Activated T-cell treated with anti-CD3 and anti-CD28 coated beads, Interleukin-2, amount 50 U/mL, for 24 hours (primary cell): Measurements from ENCODE around the gene EPM2AIP1.
"Not testable (repeated sequence)": the region's sequence is repeated elsewhere in the genome, so short reads cannot be mapped to it uniquely, and the experiment has no call there.

Experiments
- DNase-seq: peaks from one replicate; pipeline ENCODE4 v3.0.0-alpha.2; 2020
- H3K27ac Mint-ChIP-seq: 2 replicates; pipeline ENCODE4 v1.8.0; 2020; ENCODE audit warnings: mild to moderate bottlenecking, mixed read lengths
- H3K27me3 Mint-ChIP-seq: 2 replicates; pipeline ENCODE4 v1.8.0; 2020; ENCODE audit warnings: mixed read lengths
- H3K36me3 Mint-ChIP-seq: 2 replicates; pipeline ENCODE4 v1.8.0; 2020; ENCODE audit warnings: low read depth, mixed read lengths
- H3K4me1 Mint-ChIP-seq: 2 replicates; pipeline ENCODE4 v1.8.0; 2020; ENCODE audit warnings: low read depth, mixed read lengths
- H3K4me3 Mint-ChIP-seq: 2 replicates; pipeline ENCODE4 v1.8.0; 2020; ENCODE audit warnings: mild to moderate bottlenecking, moderate library complexity, mixed read lengths
- H3K9me3 Mint-ChIP-seq: 2 replicates; pipeline ENCODE4 v1.8.0; 2020; ENCODE audit warnings: mixed read lengths

Gene EPM2AIP1

GRCh38 chr3:36972163-36972562 is 20.8 kb downstream of the EPM2AIP1 start:
- H3K36me3 Mint-ChIP-seq: no peaks in the 10 kb centered on the region
- H3K9me3 Mint-ChIP-seq: no peaks in the 10 kb centered on the region
- no peak overlapping the region for H3K4me3 Mint-ChIP-seq
- H3K27me3 Mint-ChIP-seq: no peaks in the 10 kb centered on the region
- no peak for DNase-seq
- no peak overlapping the region for H3K27ac Mint-ChIP-seq
- peaks cover 18% of the 10 kb centered on the region for H3K4me1 Mint-ChIP-seq

- Mint-ChIP-seq H3K4me1 (peaks cover 18% of the 10 kb centered on the region), H3K27me3 (no peaks in the 10 kb centered on the region), H3K36me3 (no peaks in the 10 kb centered on the region), H3K27ac (peak overlapping the region; percentile 78), H3K9me3 (no peaks in the 10 kb centered on the region), H3K4me3 (no peak overlapping the region)
- DNase-seq: peak; percentile 41
Measured at GRCh38 chr3:36969540-36970432, 23.1 kb downstream of the EPM2AIP1 start.

- Mint-ChIP-seq H3K9me3 (no peaks in the 10 kb centered on the region), H3K4me3 (no peak overlapping the region), H3K36me3 (no peaks in the 10 kb centered on the region), H3K27ac (peak overlapping the region; percentile 59), H3K4me1 (peaks cover 18% of the 10 kb centered on the region), H3K27me3 (no peaks in the 10 kb centered on the region)
- no peak for DNase-seq
Measured at GRCh38 chr3:36969085-36969484, 23.8 kb downstream of the EPM2AIP1 start.

GRCh38 chr3:36965440-36965839 is 27.5 kb downstream of the EPM2AIP1 start:
- H3K9me3 Mint-ChIP-seq: no peaks in the 10 kb centered on the region
- no peak overlapping the region for H3K4me3 Mint-ChIP-seq
- no peaks in the 10 kb centered on the region for H3K27me3 Mint-ChIP-seq
- no peaks in the 10 kb centered on the region for H3K36me3 Mint-ChIP-seq
- no peak overlapping the region for H3K27ac Mint-ChIP-seq
- no peak for DNase-seq
- H3K4me1 Mint-ChIP-seq: peaks cover 13% of the 10 kb centered on the region

- H3K4me3 Mint-ChIP-seq: no peak overlapping the region
- peaks cover 10% of the 10 kb centered on the region for H3K4me1 Mint-ChIP-seq
- DNase-seq: no peak
- H3K27me3 Mint-ChIP-seq: no peaks in the 10 kb centered on the region
- no peaks in the 10 kb centered on the region for H3K36me3 Mint-ChIP-seq
- no peaks in the 10 kb centered on the region for H3K9me3 Mint-ChIP-seq
- H3K27ac Mint-ChIP-seq: no peak overlapping the region
Measured at GRCh38 chr3:36964817-36965216, 28.1 kb downstream of the EPM2AIP1 start.

GRCh38 chr3:36964331-36964730 is 28.6 kb downstream of the EPM2AIP1 start:
- Mint-ChIP-seq H3K36me3 (no peaks in the 10 kb centered on the region), H3K9me3 (no peaks in the 10 kb centered on the region), H3K27me3 (no peaks in the 10 kb centered on the region), H3K27ac (no peak overlapping the region), H3K4me1 (peaks cover 5% of the 10 kb centered on the region), H3K4me3 (no peak overlapping the region)
- DNase-seq: no peak

- H3K9me3 Mint-ChIP-seq, H3K27me3 Mint-ChIP-seq, DNase-seq, H3K36me3 Mint-ChIP-seq, H3K4me1 Mint-ChIP-seq, H3K27ac Mint-ChIP-seq, H3K4me3 Mint-ChIP-seq: not testable (repeated sequence)
Measured at GRCh38 chr3:36963008-36963407, 29.9 kb downstream of the EPM2AIP1 start.

GRCh38 chr3:36960502-36960901 is 32.4 kb downstream of the EPM2AIP1 start:
- Mint-ChIP-seq H3K27me3 (no peaks in the 10 kb centered on the region), H3K36me3 (no peaks in the 10 kb centered on the region)

GRCh38 chr3:36959821-36960220 is 33.1 kb downstream of the EPM2AIP1 start:
- Mint-ChIP-seq H3K9me3 (no peaks in the 10 kb centered on the region), H3K27ac (no peak overlapping the region), H3K27me3 (no peaks in the 10 kb centered on the region), H3K36me3 (no peaks in the 10 kb centered on the region), H3K4me1 (peaks cover 21% of the 10 kb centered on the region), H3K4me3 (no peak overlapping the region)
- no peak for DNase-seq

More at GRCh38 chr3:36960502-36960901, 32.4 kb downstream of the EPM2AIP1 start:
- H3K4me3 Mint-ChIP-seq: no peak overlapping the region
- H3K27ac Mint-ChIP-seq: no peak overlapping the region
- peaks cover 21% of the 10 kb centered on the region for H3K4me1 Mint-ChIP-seq
- no peaks in the 10 kb centered on the region for H3K9me3 Mint-ChIP-seq
- no peak for DNase-seq

GRCh38 chr3:36957862-36958686 is 34.9 kb downstream of the EPM2AIP1 start:
- no peak for DNase-seq
- no peak overlapping the region for H3K4me3 Mint-ChIP-seq
- no peaks in the 10 kb centered on the region for H3K9me3 Mint-ChIP-seq
- peaks cover 21% of the 10 kb centered on the region for H3K4me1 Mint-ChIP-seq
- H3K27ac Mint-ChIP-seq: peak overlapping the region; percentile 27
- no peaks in the 10 kb centered on the region for H3K27me3 Mint-ChIP-seq
- H3K36me3 Mint-ChIP-seq: no peaks in the 10 kb centered on the region

- H3K9me3 Mint-ChIP-seq: no peaks in the 10 kb centered on the region
- DNase-seq: no peak
- H3K4me3 Mint-ChIP-seq: no peak overlapping the region
- H3K27ac Mint-ChIP-seq: no peak overlapping the region
- H3K36me3 Mint-ChIP-seq: no peaks in the 10 kb centered on the region
- H3K27me3 Mint-ChIP-seq: no peaks in the 10 kb centered on the region
- H3K4me1 Mint-ChIP-seq: peaks cover 21% of the 10 kb centered on the region
Measured at GRCh38 chr3:36957063-36957462, 35.9 kb downstream of the EPM2AIP1 start.

GRCh38 chr3:36956155-36956554 is 36.8 kb downstream of the EPM2AIP1 start:
- no peak for DNase-seq
- Mint-ChIP-seq H3K36me3 (no peaks in the 10 kb centered on the region), H3K4me3 (no peak overlapping the region), H3K4me1 (peaks cover 21% of the 10 kb centered on the region), H3K9me3 (no peaks in the 10 kb centered on the region), H3K27me3 (no peaks in the 10 kb centered on the region), H3K27ac (no peak overlapping the region)

- no peaks in the 10 kb centered on the region for H3K27me3 Mint-ChIP-seq
- peaks cover 21% of the 10 kb centered on the region for H3K4me1 Mint-ChIP-seq
- no peak overlapping the region for H3K4me3 Mint-ChIP-seq
- DNase-seq: no peak
- no peaks in the 10 kb centered on the region for H3K36me3 Mint-ChIP-seq
- H3K9me3 Mint-ChIP-seq: no peaks in the 10 kb centered on the region
- H3K27ac Mint-ChIP-seq: no peak overlapping the region
Measured at GRCh38 chr3:36954452-36955134, 38.3 kb downstream of the EPM2AIP1 start.

GRCh38 chr3:36947814-36948213 is 45.1 kb downstream of the EPM2AIP1 start:
- Mint-ChIP-seq H3K36me3 (peaks cover 16% of the 10 kb centered on the region), H3K9me3 (peaks cover 28% of the 10 kb centered on the region), H3K4me1 (peaks cover 15% of the 10 kb centered on the region)
- DNase-seq, H3K27ac Mint-ChIP-seq, H3K4me3 Mint-ChIP-seq, H3K27me3 Mint-ChIP-seq: not testable (repeated sequence)
